GM13976 (cell line): ENCODE data around the gene ARAF.

Experiments
- DNase-seq: peaks from one replicate; pipeline ENCODE4 v3.0.0; 2012; ENCODE audit warnings: low spot score
- CTCF ChIP-seq: IDR thresholded peaks from 2 replicates; pipeline ENCODE4 v1.5.1; 2012; ENCODE audit warnings: borderline replicate concordance, mild to moderate bottlenecking; ENCODE audit not compliant: insufficient read depth; ENCODE audit errors: extremely low read depth, missing control alignments, control extremely low read depth
- in situ Hi-C: fragments of 300-500 bp; cut with MboI; formaldehyde crosslinking; loops from one replicate; pipeline ENCODE4 v1.12.0; 2022; ENCODE audit warnings: low sequenced_read_pairs, mixed read lengths, inconsistent platforms; ENCODE audit not compliant: unreplicated experiment

ARAF gene

GRCh38 chrX:47574076-47574546 lies 13.1 kb downstream of the ARAF start:
- DNase-seq = no peak
- in situ Hi-C loops = no loop called here
- TF ChIP-seq CTCF = no peak

- TF ChIP-seq CTCF = no peak
- in situ Hi-C loops = no loop called here
- no peak for DNase-seq
These were observed 13.7 kb downstream of the ARAF start for GRCh38 chrX:47574547-47575301.

GRCh38 chrX:47576021-47576898 lies 15.3 kb downstream of the ARAF start:
- DNase-seq = peak; percentile 3
- TF ChIP-seq CTCF = no peak
- in situ Hi-C loops = no loop called here

GRCh38 chrX:47577424-47577823 lies 16.4 kb downstream of the ARAF start:
- DNase-seq = no peak
- TF ChIP-seq CTCF = no peak
- in situ Hi-C loops = no loop called here

- in situ Hi-C loops = no loop called here
- no peak for TF ChIP-seq CTCF
- no peak for DNase-seq
These were observed 16.9 kb downstream of the ARAF start for GRCh38 chrX:47577901-47578300.

GRCh38 chrX:47578692-47579091 lies 17.7 kb downstream of the ARAF start:
- no peak for TF ChIP-seq CTCF
- in situ Hi-C loops = no loop called here
- DNase-seq = no peak
